GM21381 (cell line): Measurements from ENCODE around the gene SELENOO.
"Not testable (repeated sequence)": the region's sequence is repeated elsewhere in the genome, so short reads cannot be mapped to it uniquely, and the experiment has no call there.

Source experiments
- ATAC-seq: cut with Tn5 transposase; IDR thresholded peaks from one replicate; pipeline ENCODE4 v1.9.1; 2021; ENCODE audit warnings: mild to moderate bottlenecking, moderate library complexity; ENCODE audit not compliant: unreplicated experiment

The SELENOO gene

GRCh38 chr22:50200461-50201190 is at the start of gene SELENOO:
Gene SELENOO, plus strand, starts transcription at chr22:50201011. Its CDS starts 26 bp downstream, at chr22:50201037.
- ATAC-seq: peak; percentile 69

- no peak for ATAC-seq
Observed at GRCh38 chr22:50151571-50152537, 49.0 kb upstream of the SELENOO start.

GRCh38 chr22:50153056-50153755 is 47.6 kb upstream of the SELENOO start:
- no peak for ATAC-seq

- ATAC-seq: no peak
Observed at GRCh38 chr22:50153756-50154140, 47.1 kb upstream of the SELENOO start.

- no peak for ATAC-seq
Observed at GRCh38 chr22:50157709-50158375, 43.0 kb upstream of the SELENOO start.

- ATAC-seq: no peak
Observed at GRCh38 chr22:50160947-50161346, 39.9 kb upstream of the SELENOO start.

GRCh38 chr22:50161508-50162390 is 39.1 kb upstream of the SELENOO start:
- no peak for ATAC-seq

GRCh38 chr22:50162391-50162956 is 38.3 kb upstream of the SELENOO start:
- ATAC-seq: no peak

GRCh38 chr22:50165436-50166123 is 35.2 kb upstream of the SELENOO start:
- no peak for ATAC-seq

GRCh38 chr22:50167689-50168489 is 32.9 kb upstream of the SELENOO start:
- ATAC-seq: no peak

GRCh38 chr22:50168490-50169180 is 32.2 kb upstream of the SELENOO start:
- ATAC-seq: not testable (repeated sequence)

- ATAC-seq: no peak
Observed at GRCh38 chr22:50169181-50169759, 31.5 kb upstream of the SELENOO start.

GRCh38 chr22:50169774-50170341 is 31.0 kb upstream of the SELENOO start:
- ATAC-seq: no peak

- ATAC-seq: no peak
Observed at GRCh38 chr22:50170453-50171318, 30.1 kb upstream of the SELENOO start, which contains the start of gene PANX2. Gene PANX2, plus strand, starts transcription at chr22:50170731. Its CDS starts 0 bp downstream, at chr22:50170731.

GRCh38 chr22:50171319-50171964 is 29.4 kb upstream of the SELENOO start:
- no peak for ATAC-seq
